Breast epithelium (tissue), 3 donors: Measurements from ENCODE around the gene CAMK2A.

Experiments
- POLR2A ChIP-seq: fragments of 450-650 bp; IDR thresholded peaks from one replicate; pipeline ENCODE4 v1.6.1; 2016; ENCODE audit warnings: antibody characterized with exemption, mild to moderate bottlenecking, moderate library complexity
- TF ChIP-seq, protein P1 (sequence below), 3 donors: fragments of 450-650 bp; IDR thresholded peaks; one replicate each; pipeline ENCODE4 v1.5.1; 2016 to 2017; ENCODE audit warnings: antibody characterized with exemption in 3 of 3, mild to moderate bottlenecking in 3 of 3, moderate library complexity in 3 of 3

DNA sequence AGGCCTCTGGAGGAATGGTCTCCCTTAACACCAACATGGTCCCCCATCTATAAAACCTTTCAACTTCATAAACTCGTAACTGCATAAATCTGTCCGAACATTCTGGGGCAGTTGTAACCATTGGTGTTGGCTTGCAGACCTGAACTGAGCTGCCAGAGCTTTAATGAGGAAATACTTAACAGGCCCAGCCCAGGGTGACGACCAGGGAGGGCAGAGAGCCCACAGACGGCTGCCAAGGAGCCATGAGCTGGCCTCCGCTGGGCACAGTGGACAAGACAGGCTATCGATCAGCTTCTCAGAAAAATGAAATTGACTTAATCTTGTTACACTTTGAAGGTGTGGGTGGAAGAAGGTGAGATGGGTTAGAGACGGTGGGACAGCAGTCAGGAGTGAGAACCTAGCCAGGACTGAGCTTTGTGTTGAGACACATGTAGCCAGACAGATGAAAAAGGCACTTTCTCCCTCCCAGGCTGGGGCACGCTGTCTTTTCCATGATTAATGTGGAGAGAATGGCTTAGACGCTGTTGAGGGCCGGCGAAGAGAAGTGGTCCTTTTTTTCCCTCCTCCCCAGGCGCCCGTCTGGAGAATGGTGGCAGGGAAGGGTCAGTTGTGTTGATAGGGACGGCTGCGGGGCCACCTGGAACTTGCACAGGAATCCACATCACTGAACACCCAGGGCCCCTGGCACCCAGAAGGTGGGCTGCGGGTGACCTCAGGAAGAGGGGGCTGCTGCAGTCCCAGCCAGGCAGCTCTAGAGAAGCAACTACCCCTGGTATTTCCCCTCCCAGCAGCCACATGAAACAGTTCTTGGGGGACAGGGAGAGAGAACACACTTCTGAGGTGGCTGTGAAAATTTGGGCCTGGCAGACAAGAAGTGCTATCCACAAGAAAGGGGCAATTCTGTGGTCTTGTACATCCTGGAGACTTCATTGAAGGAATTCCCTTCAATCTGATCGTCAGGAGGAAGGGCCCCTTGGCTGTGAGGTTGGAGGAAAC, 40.6 kb upstream of the CAMK2A start:
- TF ChIP-seq, protein P1, sequence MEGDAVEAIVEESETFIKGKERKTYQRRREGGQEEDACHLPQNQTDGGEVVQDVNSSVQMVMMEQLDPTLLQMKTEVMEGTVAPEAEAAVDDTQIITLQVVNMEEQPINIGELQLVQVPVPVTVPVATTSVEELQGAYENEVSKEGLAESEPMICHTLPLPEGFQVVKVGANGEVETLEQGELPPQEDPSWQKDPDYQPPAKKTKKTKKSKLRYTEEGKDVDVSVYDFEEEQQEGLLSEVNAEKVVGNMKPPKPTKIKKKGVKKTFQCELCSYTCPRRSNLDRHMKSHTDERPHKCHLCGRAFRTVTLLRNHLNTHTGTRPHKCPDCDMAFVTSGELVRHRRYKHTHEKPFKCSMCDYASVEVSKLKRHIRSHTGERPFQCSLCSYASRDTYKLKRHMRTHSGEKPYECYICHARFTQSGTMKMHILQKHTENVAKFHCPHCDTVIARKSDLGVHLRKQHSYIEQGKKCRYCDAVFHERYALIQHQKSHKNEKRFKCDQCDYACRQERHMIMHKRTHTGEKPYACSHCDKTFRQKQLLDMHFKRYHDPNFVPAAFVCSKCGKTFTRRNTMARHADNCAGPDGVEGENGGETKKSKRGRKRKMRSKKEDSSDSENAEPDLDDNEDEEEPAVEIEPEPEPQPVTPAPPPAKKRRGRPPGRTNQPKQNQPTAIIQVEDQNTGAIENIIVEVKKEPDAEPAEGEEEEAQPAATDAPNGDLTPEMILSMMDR (IDR thresholded peaks at IDR 0.05): no peak
- no peak for TF ChIP-seq POLR2A
